HepG2 (cell line): ENCODE measurements around the gene PNKP. TPM values are rescaled to one million over a fixed set of nuclear protein-coding genes. Genes with fewer than 3 reads are reported as not detected.

Experiments used
- ATAC-seq: fragments of 200-7000 bp; cut with Tn5 transposase; 3 replicates; pipeline ENCODE4 v1.9.1; 2020; ENCODE audit warnings: mild to moderate bottlenecking, moderate library complexity
- BruUV-seq: library from RNA; stranded (reverse); fragments of 400-500 nt; replicated peaks from 2 replicates; lab custom pipeline; 2021; lab: Mats Ljungman, UMichigan
- CTCF ChIA-PET: fragments of 300-600 bp; formaldehyde crosslinking; extraction: SDS; loops from one replicate; lab custom pipeline; 2021; ENCODE audit warnings: low total read pairs, inconsistent platforms, low intra/inter-chr PET ratio; lab: Yijun Ruan, JAX
- POLR2A ChIA-PET: fragments of 350-600 bp; sonication (Branson Sonifier 250); formaldehyde crosslinking; loops from one replicate; lab custom pipeline; 2020; ENCODE audit warnings: antibody characterized with exemption, inconsistent platforms; lab: Yijun Ruan, JAX
- DNase-seq: peaks from one replicate; pipeline ENCODE4 v3.0.0-alpha.2; 2015; ENCODE audit warnings: low spot score
- FAIRE-seq: peaks from 3 replicates; lab custom pipeline; 2011; peaks lifted over from hg19 to GRCh38; lab: Jason Lieb, UNC
- H2AFZ ChIP-seq: one replicate; pipeline ENCODE4 v1.6.1; 2011; ENCODE audit warnings: low read length, inconsistent platforms
- H3K27ac ChIP-seq: fragments of 300-600 bp; 3 replicates; pipeline ENCODE4 v1.8.0; 2011; ENCODE audit warnings: mixed run types, mild to moderate bottlenecking, mixed read lengths, low read length, inconsistent platforms; ENCODE audit not compliant: insufficient read depth; ENCODE audit errors: extremely low read length
- H3K27me3 ChIP-seq, 2 experiments: fragments of 200-600 bp in 1 of 2; 2 replicates in 1 of 2; 3 replicates in 1 of 2; pipeline versions ENCODE4 v1.6.0 to v1.8.0; 2011; ENCODE audit warnings: low read length in 2 of 2, mild to moderate bottlenecking in 2 of 2, moderate library complexity in 2 of 2, inconsistent platforms in 1 of 2; ENCODE audit not compliant: insufficient read depth in 2 of 2, control insufficient read depth in 1 of 2
- H3K36me3 ChIP-seq, 2 experiments: fragments of 200-600 bp in 1 of 2; replicated peaks in 1 of 2; 2 replicates in 1 of 2; 3 replicates in 1 of 2; pipeline versions ENCODE4 v1.5.1 to v1.8.0; 2011; ENCODE audit warnings: low read length in 2 of 2, inconsistent platforms in 1 of 2; ENCODE audit not compliant: insufficient read depth in 2 of 2, control insufficient read depth in 1 of 2
- H3K4me1 ChIP-seq: 2 replicates; pipeline ENCODE4 v1.5.1; 2012; ENCODE audit warnings: low read length, inconsistent platforms; ENCODE audit not compliant: insufficient read depth
- H3K4me2 ChIP-seq: 2 replicates; pipeline ENCODE4 v1.6.0; 2011; ENCODE audit warnings: low read depth, low read length, inconsistent platforms
- H3K4me3 ChIP-seq, 3 experiments: fragments of 200-600 bp in 1 of 3; sonication (generic), shearing (Covaris generic) in 1 of 3; replicated peaks in 1 of 3; 2 replicates each; pipeline ENCODE4 v1.5.1; 2011 to 2016; ENCODE audit warnings: low read length in 3 of 3, inconsistent platforms in 2 of 3, low read depth in 2 of 3, mild to moderate bottlenecking in 2 of 3, control low read depth in 1 of 3, mixed read lengths in 1 of 3; ENCODE audit not compliant: insufficient read depth in 1 of 3
- H3K79me2 ChIP-seq: one replicate; pipeline ENCODE4 v1.6.1; 2011; ENCODE audit warnings: low read length, inconsistent platforms; ENCODE audit not compliant: insufficient read depth
- H3K9ac ChIP-seq: 2 replicates; pipeline ENCODE4 v1.6.0; 2011; ENCODE audit warnings: mild to moderate bottlenecking, low read depth, low read length, inconsistent platforms; ENCODE audit not compliant: insufficient read depth
- H3K9me3 ChIP-seq: 2 replicates; pipeline ENCODE4 v1.5.1; 2012; ENCODE audit warnings: mild to moderate bottlenecking, low read length
- H4K20me1 ChIP-seq: 2 replicates; pipeline ENCODE4 v1.6.0; 2011; ENCODE audit warnings: inconsistent platforms, mild to moderate bottlenecking, low read length, moderate library complexity; ENCODE audit not compliant: insufficient read depth
- DMTF1 ChIP-seq: sonication (generic); formaldehyde crosslinking; IDR thresholded peaks from 2 replicates; pipeline ENCODE4 v1.4.0; 2020; ENCODE audit warnings: mild to moderate bottlenecking, missing genetic modification reagents
- DNMT1 ChIP-seq: sonication (generic); formaldehyde crosslinking; IDR thresholded peaks from 2 replicates; pipeline ENCODE4 v1.5.1; 2020; ENCODE audit warnings: mild to moderate bottlenecking, missing genetic modification reagents
- KLF16 ChIP-seq, 2 experiments: sonication (generic) in 1 of 2; formaldehyde crosslinking in 1 of 2; IDR thresholded peaks; 2 replicates each; pipeline versions ENCODE4 v1.6.1 to v1.8.0; 2016 to 2023; ENCODE audit warnings: missing genetic modification reagents in 2 of 2, missing compliant biosample characterization in 1 of 2
- LCORL ChIP-seq, 2 experiments: fragments of 450-650 bp in 1 of 2; sonication (generic) in 1 of 2; formaldehyde crosslinking in 1 of 2; IDR thresholded peaks; 2 replicates each; pipeline versions ENCODE4 v1.5.0 to v1.6.1; 2017 to 2020; ENCODE audit warnings: antibody characterized with exemption in 1 of 2, missing genetic modification reagents in 1 of 2
- NFE2 ChIP-seq: sonication (generic); formaldehyde crosslinking; IDR thresholded peaks from 2 replicates; pipeline ENCODE4 v1.4.0; 2020; ENCODE audit warnings: missing genetic modification reagents
- RBM39 ChIP-seq: fragments of 200-400 bp; formaldehyde crosslinking; IDR thresholded peaks from one replicate; pipeline ENCODE4 v1.6.1; 2018; ENCODE audit warnings: antibody characterized with exemption, mild to moderate bottlenecking, low read depth, low read length; ENCODE audit not compliant: poor library complexity, severe bottlenecking
- RFX3 ChIP-seq: IDR thresholded peaks from 2 replicates; pipeline ENCODE4 v1.6.1; 2016; ENCODE audit warnings: missing biosample characterization, missing genetic modification reagents
- SMARCE1 ChIP-seq: fragments of 450-650 bp; IDR thresholded peaks from 2 replicates; pipeline ENCODE4 v1.6.1; 2017; ENCODE audit warnings: borderline replicate concordance
- ZEB1 ChIP-seq: IDR thresholded peaks from 2 replicates; pipeline ENCODE4 v1.6.1; 2012; ENCODE audit warnings: mild to moderate bottlenecking, low read depth, inconsistent platforms; ENCODE audit not compliant: insufficient replicate concordance
- ZNF224 ChIP-seq: sonication (generic); formaldehyde crosslinking; IDR thresholded peaks from 2 replicates; pipeline ENCODE4 v1.5.0; 2020; ENCODE audit warnings: mild to moderate bottlenecking, missing genetic modification reagents
- ZNF263 ChIP-seq: sonication (generic); formaldehyde crosslinking; IDR thresholded peaks from 2 replicates; pipeline ENCODE4 v1.4.0; 2020; ENCODE audit warnings: missing genetic modification reagents
- ZNF768 ChIP-seq: sonication (generic); formaldehyde crosslinking; IDR thresholded peaks from 2 replicates; pipeline ENCODE4 v1.4.0; 2020; ENCODE audit warnings: missing genetic modification reagents
- ZNF772 ChIP-seq: sonication (generic); formaldehyde crosslinking; IDR thresholded peaks from 2 replicates; pipeline ENCODE4 v1.5.0; 2020; ENCODE audit warnings: mild to moderate bottlenecking, missing genetic modification reagents
- WGBS: methylation state at CpG from one replicate; pipeline ENCODE4 v1.1.6; 2017; ENCODE audit warnings: low lambda C conversion rate; 5-methylcytosine and 5-hydroxymethylcytosine counted together
- in situ Hi-C: cut with HindIII; loops from 2 replicates; pipeline ENCODE4 v1.10.0; 2017; ENCODE audit warnings: low pct_unique_long_range_greater_than_20kb; ENCODE audit not compliant: extremely low pct_ligation_motif_present
- intact Hi-C: fragments of 100-400 bp; cut with micrococcal nuclease; formaldehyde crosslinking; loops from one replicate; pipeline ENCODE4 v1.10.0; 2022; ENCODE audit not compliant: unreplicated experiment
- polyA plus RNA-seq, 8 experiments: library from polyadenylated mRNA; depleted of rRNA in 3 of 8; stranded (reverse) in 7 of 8; unstranded in 1 of 8; fragments of >200 nt; fragmentation: Illumina TruSeq in 4 of 8; extraction: Trizol in 4 of 8; gene quantifications; 2 replicates each; pipeline versions ENCODE4 v1.2.1 to v1.2.3, GENCODE V29; 2011 to 2016; ENCODE audit warnings: low read depth in 4 of 8, missing spikeins in 1 of 8, mixed read lengths in 1 of 8; ENCODE audit not compliant: insufficient read depth in 1 of 8
- total RNA-seq, 5 experiments: library from RNA; depleted of rRNA; stranded (reverse); fragments of >200 nt; fragmentation: Illumina TruSeq; extraction: Trizol; gene quantifications; 2 replicates each; pipeline ENCODE4 v1.2.3, GENCODE V29; 2016; ENCODE audit warnings: low read depth in 1 of 5

PNKP gene
- total and polyA plus RNA-seq, 2 of the 13 experiments (the other 11 are each of a cell fraction or from before 2014, with no cell fraction given), result 12.7 to 27.1 TPM

- Histone ChIP-seq H3K27ac (peak overlapping the region; percentile 99), H4K20me1 (peaks cover 5% of the 10 kb centered on the region), H3K36me3 (peaks cover 21 to 54% of the 10 kb centered on the region in 2 experiments), H3K79me2 (peaks cover 38% of the 10 kb centered on the region), H3K27me3 (no peaks in the 10 kb centered on the region; a peak in 1 of 5 replicates), H3K9me3 (no peaks in the 10 kb centered on the region), H3K4me3 (peak overlapping the region; percentile 69 to 99 (median 72)), H3K9ac (peak overlapping the region; percentile 89; the same call in 1 of the 2 replicates), H3K4me1 (peaks cover 31% of the 10 kb centered on the region), H2AFZ (no peak overlapping the region), H3K4me2 (peak overlapping the region; percentile 76)
- DNase-seq (no peak), FAIRE-seq (no peak), ATAC-seq (no peak)
- 93% methylated on average over 9 of the region's 9 CpGs for WGBS
- in situ Hi-C loops (no loop called here), intact Hi-C loops (no loop called here)
- POLR2A ChIA-PET, result interaction anchor here (0.8 to 1.9 kb wide), 3 partner anchors 9 to 51 kb away, joined by 3 to 16 read pairs (median 4); no protein-coding TSS in a partner anchor
- CTCF ChIA-PET, result no interaction called here
- TSS peak; percentile 64 for BruUV-seq
- TF ChIP-seq DNMT1 (CRISPR knock-in tag), result no peak
These were observed 11.3 kb upstream of the PNKP start for GRCh38 chr19:49878744-49879070.

- WGBS, result 23% methylated on average over 25 of the region's 41 CpGs
- POLR2A ChIA-PET, result interaction anchor here (1.0 to 3.3 kb wide), 6 partner anchors 9 to 238 kb away, joined by 4 to 21 read pairs (median 16); partner anchors contain the start of genes ATF5, NUP62, PNKP and PTOV1
- CTCF ChIA-PET, result no interaction called here
- Histone ChIP-seq H3K79me2 (peaks cover 38% of the 10 kb centered on the region), H3K4me2 (peak overlapping the region; percentile 76), H4K20me1 (peaks cover 5% of the 10 kb centered on the region; the same call in 1 of the 2 replicates), H3K27ac (peak overlapping the region; percentile 99), H3K27me3 (no peaks in the 10 kb centered on the region; a peak in 1 of 5 replicates), H3K4me1 (peaks cover 31% of the 10 kb centered on the region), H3K4me3 (peak overlapping the region; percentile 69 to 99 (median 72)), H3K36me3 (peaks cover 18 to 48% of the 10 kb centered on the region in 2 experiments), H3K9ac (peak overlapping the region; percentile 89), H3K9me3 (no peaks in the 10 kb centered on the region), H2AFZ (no peak overlapping the region)
- DNase-seq, result peak; percentile 93
- intact Hi-C loops, result no loop called here
- in situ Hi-C loops, result no loop called here
- peak; percentile 80 for ATAC-seq
- BruUV-seq, result no TSS peak
- peak; percentile 56 for FAIRE-seq
- TF ChIP-seq SMARCE1 (no peak), RFX3 (no peak), KLF16 (CRISPR knock-in tag; IDR thresholded peaks at IDR 0.05) (0 out of 4 replicates have a peak, but pooled peaks of 1 of the 2 experiments have one; percentile 5), DMTF1 (CRISPR knock-in tag) (no peak), NFE2 (CRISPR knock-in tag) (no peak), ZEB1 (peak; percentile 44), ZNF768 (CRISPR knock-in tag) (peak; percentile 73; the same call in 1 of the 2 replicates), RBM39 (no peak), ZNF263 (CRISPR knock-in tag) (peak; percentile 29; the same call in 1 of the 2 replicates), ZNF224 (CRISPR knock-in tag) (0 out of 2 replicates have a peak, but pooled peaks have one; percentile 34), LCORL (IDR thresholded peaks at IDR 0.05) (no peak), LCORL (CRISPR knock-in tag; IDR thresholded peaks at IDR 0.05) (no peak), ZNF772 (CRISPR knock-in tag) (peak; percentile 25; the same call in 1 of the 2 replicates)
These were observed 10.7 kb upstream of the PNKP start for GRCh38 chr19:49877879-49878743.
